Activated T-cell treated with anti-CD3 and anti-CD28 coated beads, Interleukin-2, amount 50 U/mL, for 24 hours (primary cell): ENCODE data around the gene SCGB3A1.

Experiments
- DNase-seq: peaks from one replicate; pipeline ENCODE4 v3.0.0-alpha.2; 2020
- H3K27ac Mint-ChIP-seq: 2 replicates; pipeline ENCODE4 v1.8.0; 2020; ENCODE audit warnings: mild to moderate bottlenecking, mixed read lengths
- H3K27me3 Mint-ChIP-seq: 2 replicates; pipeline ENCODE4 v1.8.0; 2020; ENCODE audit warnings: mixed read lengths
- H3K36me3 Mint-ChIP-seq: 2 replicates; pipeline ENCODE4 v1.8.0; 2020; ENCODE audit warnings: low read depth, mixed read lengths
- H3K4me1 Mint-ChIP-seq: 2 replicates; pipeline ENCODE4 v1.8.0; 2020; ENCODE audit warnings: low read depth, mixed read lengths
- H3K4me3 Mint-ChIP-seq: 2 replicates; pipeline ENCODE4 v1.8.0; 2020; ENCODE audit warnings: mild to moderate bottlenecking, moderate library complexity, mixed read lengths
- H3K9me3 Mint-ChIP-seq: 2 replicates; pipeline ENCODE4 v1.8.0; 2020; ENCODE audit warnings: mixed read lengths

Gene SCGB3A1

DNA sequence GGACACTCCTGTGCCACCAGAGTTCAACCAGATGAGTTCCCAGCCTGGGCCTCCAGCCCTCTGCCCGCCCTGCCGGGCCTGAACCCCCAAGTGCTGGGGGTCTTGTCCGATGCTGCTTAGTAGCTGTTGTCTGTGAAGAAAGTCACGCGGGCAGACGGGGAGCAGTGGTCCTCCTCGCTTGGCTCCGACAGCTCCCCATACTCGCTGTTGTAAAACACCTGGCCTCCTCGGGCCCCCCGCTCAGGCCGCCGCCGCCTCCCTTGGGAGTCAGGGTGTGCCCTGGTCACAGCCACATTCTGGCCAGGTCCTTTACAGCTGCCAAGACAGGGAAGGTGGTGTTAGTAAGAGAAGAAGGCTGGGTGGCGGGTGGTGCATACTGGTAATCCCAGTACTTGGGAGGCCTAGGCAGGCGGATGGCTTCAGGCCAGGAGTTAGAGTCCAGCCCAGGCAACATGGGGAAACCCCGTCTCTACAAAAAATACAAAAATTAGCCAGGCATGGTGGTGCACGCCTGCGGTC lies 11.8 kb upstream of the SCGB3A1 start:
- no peaks in the 10 kb centered on the region for H3K27me3 Mint-ChIP-seq
- DNase-seq, result no peak
- H3K36me3 Mint-ChIP-seq, result no peaks in the 10 kb centered on the region
- peaks cover 3% of the 10 kb centered on the region for H3K4me1 Mint-ChIP-seq
- no peak overlapping the region for H3K4me3 Mint-ChIP-seq
- no peak overlapping the region for H3K27ac Mint-ChIP-seq
- H3K9me3 Mint-ChIP-seq, result no peaks in the 10 kb centered on the region

DNA sequence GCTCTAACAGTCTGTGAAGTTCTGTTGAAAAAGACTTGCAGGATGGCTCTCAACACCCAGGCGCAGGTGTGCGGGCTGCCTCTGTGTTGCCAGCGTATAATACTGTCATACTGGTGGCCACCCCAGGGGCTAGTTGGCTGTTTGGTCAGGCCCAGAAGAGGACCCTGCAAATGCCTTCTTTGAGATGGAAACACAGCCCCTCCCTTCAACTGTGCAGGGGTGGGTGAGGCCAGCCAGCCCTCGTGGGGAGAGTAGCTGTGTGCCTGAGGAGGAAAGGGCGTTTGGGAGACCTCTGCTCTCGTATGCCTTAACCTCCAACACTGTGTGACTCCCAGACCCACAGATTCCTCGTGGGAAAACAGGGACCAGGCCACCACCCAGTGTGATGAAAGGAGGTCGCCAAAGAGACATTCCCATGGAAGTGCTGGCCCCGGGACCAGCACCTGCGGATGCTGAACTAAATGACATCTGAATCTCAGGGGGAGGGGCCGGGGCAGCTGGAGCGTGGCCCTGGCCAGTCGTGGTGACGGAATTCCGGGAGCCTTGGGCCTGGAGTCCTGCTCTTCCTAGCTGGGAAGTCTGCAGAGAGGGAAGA lies 11.3 kb upstream of the SCGB3A1 start:
- no peak for DNase-seq
- Mint-ChIP-seq H3K27ac (no peak overlapping the region), H3K36me3 (no peaks in the 10 kb centered on the region), H3K27me3 (no peaks in the 10 kb centered on the region), H3K4me3 (no peak overlapping the region), H3K4me1 (peaks cover 3% of the 10 kb centered on the region), H3K9me3 (no peaks in the 10 kb centered on the region)

DNA sequence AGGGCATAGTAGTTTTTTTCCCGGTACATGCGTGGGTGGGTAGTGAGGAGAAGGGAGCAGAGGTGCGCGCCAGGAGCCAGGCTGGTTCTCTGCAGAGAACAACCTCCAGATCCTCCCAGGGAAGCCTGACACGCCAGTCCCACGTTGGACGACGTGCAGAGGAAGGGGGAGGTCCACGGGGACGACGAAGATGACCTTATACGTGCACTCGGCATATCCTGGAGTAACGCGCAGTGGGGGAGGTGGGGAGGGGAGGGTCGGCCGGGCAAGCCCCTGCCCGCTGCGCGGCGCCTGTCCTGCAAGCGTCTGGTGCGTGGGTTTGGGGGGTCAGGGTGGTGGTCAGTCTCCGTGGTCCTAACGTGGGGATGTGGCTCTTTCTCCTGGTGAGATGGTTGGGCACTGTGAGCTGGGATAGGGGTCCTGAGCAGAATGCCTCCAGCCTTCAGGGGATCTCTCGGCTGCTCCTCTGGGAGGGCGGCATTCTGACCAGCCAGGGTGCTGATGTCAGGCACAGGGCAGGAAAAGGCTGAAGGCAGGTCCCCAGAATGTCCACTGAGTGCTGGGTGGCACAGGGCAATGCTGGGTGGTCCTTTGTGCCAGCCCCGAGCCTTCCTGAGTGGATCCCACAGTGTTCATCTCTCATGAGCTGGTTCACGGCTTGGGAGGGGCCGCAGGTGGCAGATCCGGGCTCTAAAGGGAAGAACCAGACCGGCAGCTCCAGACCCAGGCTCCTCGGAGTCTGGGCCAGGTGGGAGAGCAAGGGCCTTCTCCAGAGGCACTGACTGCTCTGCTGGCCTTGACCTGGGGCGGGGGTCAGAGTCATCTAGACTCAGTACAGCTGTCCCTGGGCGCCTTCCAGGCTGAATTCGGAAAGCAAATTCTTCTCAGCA lies 10.5 kb upstream of the SCGB3A1 start:
- Mint-ChIP-seq H3K36me3 (no peaks in the 10 kb centered on the region), H3K27ac (no peak overlapping the region), H3K9me3 (no peaks in the 10 kb centered on the region), H3K4me3 (no peak overlapping the region), H3K4me1 (peaks cover 3% of the 10 kb centered on the region), H3K27me3 (no peaks in the 10 kb centered on the region)
- DNase-seq, result no peak

DNA sequence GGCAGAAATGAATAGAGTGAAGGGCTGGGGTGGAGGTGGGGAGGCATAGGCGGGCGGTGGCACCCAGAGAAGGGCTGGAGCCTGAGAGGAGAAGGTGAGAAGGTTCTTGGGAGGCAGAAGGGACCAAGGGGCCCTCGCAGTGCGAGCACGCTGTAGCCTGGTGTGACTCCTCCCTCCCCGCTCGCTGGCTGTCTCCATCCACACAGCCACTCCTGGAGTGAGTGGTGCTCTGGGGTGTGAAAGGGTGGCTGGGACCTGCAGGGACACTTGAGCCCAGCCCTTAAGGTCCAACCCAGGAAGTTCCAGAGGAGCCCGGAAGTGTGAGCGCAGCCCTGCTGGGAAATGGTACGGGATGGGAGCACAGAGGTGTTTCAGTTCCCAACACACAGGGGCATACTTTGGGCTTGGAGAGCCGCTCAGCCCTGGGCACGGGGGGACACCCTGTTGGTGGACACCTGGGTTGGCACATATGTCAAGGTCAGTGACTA lies 9.3 kb upstream of the SCGB3A1 start:
- H3K36me3 Mint-ChIP-seq, result no peaks in the 10 kb centered on the region

DNA sequence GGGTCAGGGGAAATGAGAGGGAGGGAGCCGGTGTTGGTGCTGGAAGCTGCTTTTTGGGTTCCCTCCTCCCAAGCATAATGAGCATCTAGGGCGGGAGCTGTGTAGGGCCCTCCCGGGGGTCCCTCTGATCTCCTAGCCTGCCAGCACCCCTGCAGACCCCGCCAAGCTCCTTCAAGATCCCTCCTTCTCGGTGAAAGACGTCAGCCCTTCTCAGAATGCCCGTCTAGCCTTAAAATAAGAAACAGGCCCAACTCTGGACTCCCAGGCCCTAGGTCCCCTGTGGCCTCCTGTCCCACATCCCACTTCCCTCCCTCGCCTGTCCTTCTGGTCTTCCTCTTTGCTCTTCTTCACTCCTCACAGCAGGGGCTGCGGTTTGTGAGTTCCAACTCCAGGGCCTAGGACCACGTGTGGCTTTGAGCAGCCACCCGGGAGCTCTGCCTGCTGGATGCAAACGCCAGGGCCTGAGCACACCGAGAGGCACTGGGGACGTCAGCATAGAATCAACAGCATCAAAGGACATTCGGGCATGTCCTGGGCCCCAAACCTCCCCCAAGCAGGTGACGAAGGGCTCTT lies 8.8 kb upstream of the SCGB3A1 start:
- H3K4me1 Mint-ChIP-seq, result no peaks in the 10 kb centered on the region
- peak; percentile 23 for DNase-seq
- no peaks in the 10 kb centered on the region for H3K9me3 Mint-ChIP-seq
- no peak overlapping the region for H3K4me3 Mint-ChIP-seq
- no peaks in the 10 kb centered on the region for H3K27me3 Mint-ChIP-seq
- no peak overlapping the region for H3K27ac Mint-ChIP-seq
- no peaks in the 10 kb centered on the region for H3K36me3 Mint-ChIP-seq

More for the DNA sequence above, 9.3 kb upstream of the SCGB3A1 start:
- H3K27me3 Mint-ChIP-seq, result no peaks in the 10 kb centered on the region
- H3K9me3 Mint-ChIP-seq, result no peaks in the 10 kb centered on the region
- no peak overlapping the region for H3K27ac Mint-ChIP-seq
- H3K4me1 Mint-ChIP-seq, result no peaks in the 10 kb centered on the region
- no peak for DNase-seq
- H3K4me3 Mint-ChIP-seq, result no peak overlapping the region

DNA sequence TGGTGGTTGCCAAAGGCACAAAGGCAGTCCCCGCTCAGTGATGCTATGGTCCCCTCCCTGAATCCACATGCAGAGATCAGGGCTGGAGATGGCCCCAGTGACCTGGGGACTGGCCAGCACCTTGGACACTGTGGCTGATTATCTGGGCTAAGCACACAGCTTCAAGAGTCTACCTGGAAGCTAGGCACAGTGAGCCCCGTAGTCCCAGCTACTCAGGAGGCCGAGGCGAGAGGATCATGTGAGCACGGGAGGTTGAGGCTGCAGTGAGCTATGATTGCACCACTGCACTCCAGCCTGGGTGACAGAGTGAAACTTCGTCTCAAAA lies 8.3 kb upstream of the SCGB3A1 start:
- no peak overlapping the region for H3K27ac Mint-ChIP-seq
- no peaks in the 10 kb centered on the region for H3K27me3 Mint-ChIP-seq
- no peaks in the 10 kb centered on the region for H3K36me3 Mint-ChIP-seq
- H3K4me1 Mint-ChIP-seq, result no peaks in the 10 kb centered on the region
- no peak for DNase-seq
- H3K4me3 Mint-ChIP-seq, result no peak overlapping the region
- no peaks in the 10 kb centered on the region for H3K9me3 Mint-ChIP-seq

DNA sequence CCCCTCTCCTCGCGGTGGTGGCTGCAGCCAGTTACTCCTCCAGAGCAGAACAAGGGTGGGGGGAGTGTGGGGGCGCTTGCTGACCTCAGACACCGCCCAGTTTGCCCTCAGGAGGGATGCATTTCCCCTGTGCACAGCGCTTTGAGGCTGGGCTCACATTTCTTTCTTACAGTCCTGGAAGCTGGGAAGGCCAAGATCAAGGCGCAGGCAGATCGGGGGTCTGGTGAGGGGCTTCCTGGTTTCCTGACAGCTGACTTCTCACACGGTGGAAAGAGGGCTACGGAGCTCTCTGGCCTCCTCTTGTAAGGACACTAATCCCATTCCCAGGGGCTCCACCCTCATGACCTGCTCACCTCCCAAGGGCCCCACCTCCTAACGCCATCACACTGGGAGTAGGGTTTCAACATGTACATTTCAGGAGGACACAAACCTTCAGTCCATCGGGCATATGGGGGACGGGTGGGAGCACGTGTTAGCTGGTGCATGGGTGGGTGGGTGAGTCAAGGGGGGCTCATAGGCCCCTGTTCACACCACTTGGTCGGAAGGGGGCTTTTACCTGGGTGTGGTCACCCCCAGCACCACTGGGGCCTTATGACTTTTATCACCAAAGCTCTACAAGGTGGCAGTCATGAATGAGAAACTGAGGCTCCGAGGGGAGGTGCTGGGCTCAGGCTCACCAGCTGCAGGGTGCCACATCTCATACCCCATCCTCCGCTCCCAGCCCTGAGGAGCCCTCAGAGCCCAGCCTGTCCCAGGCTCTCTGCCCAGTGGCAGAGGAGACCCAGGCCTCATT lies 7.7 kb upstream of the SCGB3A1 start:
- H3K4me1 Mint-ChIP-seq, result no peaks in the 10 kb centered on the region
- no peak overlapping the region for H3K27ac Mint-ChIP-seq
- H3K9me3 Mint-ChIP-seq, result no peaks in the 10 kb centered on the region
- peak; percentile 20 for DNase-seq
- no peak overlapping the region for H3K4me3 Mint-ChIP-seq
- H3K36me3 Mint-ChIP-seq, result no peaks in the 10 kb centered on the region
- H3K27me3 Mint-ChIP-seq, result peaks cover 3% of the 10 kb centered on the region

DNA sequence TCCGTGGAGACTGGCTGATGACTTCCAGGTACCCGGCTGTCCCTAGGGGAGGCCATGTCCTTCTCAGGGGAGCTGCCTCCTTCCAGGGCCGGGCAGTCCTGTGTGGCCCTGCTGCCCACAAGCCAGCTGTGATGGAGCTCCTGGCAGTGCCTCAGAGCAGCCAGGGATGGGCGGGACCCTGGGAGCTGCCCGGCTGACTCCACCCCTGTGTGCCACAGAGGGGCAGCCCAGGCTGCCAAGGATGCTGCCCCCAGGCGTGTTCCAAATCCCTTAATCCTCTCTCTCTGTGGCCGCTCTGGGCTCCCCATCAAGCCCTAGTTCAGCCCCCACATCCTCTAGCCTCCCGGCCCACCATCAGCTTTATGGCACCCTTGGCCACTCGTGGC lies 7.0 kb upstream of the SCGB3A1 start:
- peak; percentile 20 for DNase-seq
- H3K9me3 Mint-ChIP-seq, result no peaks in the 10 kb centered on the region
- H3K27me3 Mint-ChIP-seq, result peaks cover 10% of the 10 kb centered on the region
- no peaks in the 10 kb centered on the region for H3K36me3 Mint-ChIP-seq
- H3K27ac Mint-ChIP-seq, result no peak overlapping the region
- H3K4me3 Mint-ChIP-seq, result no peak overlapping the region
- no peaks in the 10 kb centered on the region for H3K4me1 Mint-ChIP-seq

DNA sequence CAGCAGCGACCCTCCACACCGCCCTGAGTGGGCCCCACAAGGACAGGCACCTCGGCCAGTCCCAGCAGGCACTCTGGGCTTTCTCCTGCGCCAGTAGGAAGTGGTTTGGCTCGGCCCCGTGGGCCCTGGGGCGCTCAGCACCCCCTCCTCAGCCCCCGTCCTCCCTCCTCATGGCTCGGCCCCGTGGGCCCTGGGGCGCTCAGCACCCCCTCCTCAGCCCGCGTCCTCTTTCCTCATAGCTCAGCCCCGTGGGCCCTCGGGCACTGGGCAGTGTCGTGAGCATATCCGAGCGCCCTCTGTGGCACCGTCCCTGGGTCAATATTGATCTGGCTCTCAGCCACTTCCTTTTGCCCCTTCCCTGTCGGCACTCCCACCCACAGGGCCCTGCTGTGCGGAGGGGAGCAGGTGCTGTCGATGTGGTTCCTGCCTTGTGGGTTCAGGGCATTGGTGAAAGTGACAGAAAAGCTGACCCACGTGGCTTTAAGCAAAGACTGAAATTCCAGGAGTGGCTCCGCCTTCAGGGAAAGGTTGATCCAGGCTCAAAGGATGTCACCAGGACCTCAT lies 5.5 kb upstream of the SCGB3A1 start:
- H3K4me1 Mint-ChIP-seq, result peaks cover 4% of the 10 kb centered on the region
- no peak overlapping the region for H3K27ac Mint-ChIP-seq

DNA sequence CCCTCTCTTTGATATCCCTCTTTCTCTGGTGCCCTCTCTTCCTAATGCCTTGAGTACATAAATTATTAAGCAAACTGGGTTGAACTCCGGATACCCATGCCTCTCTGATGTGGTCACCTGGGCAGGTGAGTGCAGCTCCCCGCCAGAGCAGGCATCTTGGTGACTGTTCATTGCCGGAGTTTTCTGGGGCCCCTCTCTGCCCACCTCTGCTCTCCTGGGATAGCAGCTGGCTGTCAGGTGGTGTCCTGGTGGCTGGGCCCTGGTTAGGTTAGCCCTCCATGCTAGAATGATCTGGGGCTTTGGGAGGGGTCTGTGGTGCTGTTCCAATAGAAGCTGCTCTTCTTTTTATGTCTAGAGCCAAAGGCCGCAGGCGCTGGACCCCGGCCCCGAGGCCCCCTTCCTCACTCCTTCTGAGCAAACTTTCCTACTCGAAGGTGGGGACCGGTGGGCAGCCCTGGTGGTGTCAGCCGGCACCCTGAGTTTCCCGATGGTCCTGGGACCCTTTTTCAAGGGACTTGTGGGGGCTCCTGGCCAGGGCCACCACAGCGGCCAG lies 4.9 kb upstream of the SCGB3A1 start:
- peaks cover 24% of the 10 kb centered on the region for H3K27me3 Mint-ChIP-seq
- peaks cover 4% of the 10 kb centered on the region for H3K4me1 Mint-ChIP-seq
- H3K9me3 Mint-ChIP-seq, result no peaks in the 10 kb centered on the region
- no peak overlapping the region for H3K27ac Mint-ChIP-seq
- DNase-seq, result peak; percentile 19
- no peak overlapping the region for H3K4me3 Mint-ChIP-seq
- no peaks in the 10 kb centered on the region for H3K36me3 Mint-ChIP-seq

More for the DNA sequence above, 5.5 kb upstream of the SCGB3A1 start:
- Mint-ChIP-seq H3K9me3 (no peaks in the 10 kb centered on the region), H3K27me3 (peaks cover 24% of the 10 kb centered on the region), H3K36me3 (no peaks in the 10 kb centered on the region), H3K4me3 (no peak overlapping the region)
- no peak for DNase-seq

DNA sequence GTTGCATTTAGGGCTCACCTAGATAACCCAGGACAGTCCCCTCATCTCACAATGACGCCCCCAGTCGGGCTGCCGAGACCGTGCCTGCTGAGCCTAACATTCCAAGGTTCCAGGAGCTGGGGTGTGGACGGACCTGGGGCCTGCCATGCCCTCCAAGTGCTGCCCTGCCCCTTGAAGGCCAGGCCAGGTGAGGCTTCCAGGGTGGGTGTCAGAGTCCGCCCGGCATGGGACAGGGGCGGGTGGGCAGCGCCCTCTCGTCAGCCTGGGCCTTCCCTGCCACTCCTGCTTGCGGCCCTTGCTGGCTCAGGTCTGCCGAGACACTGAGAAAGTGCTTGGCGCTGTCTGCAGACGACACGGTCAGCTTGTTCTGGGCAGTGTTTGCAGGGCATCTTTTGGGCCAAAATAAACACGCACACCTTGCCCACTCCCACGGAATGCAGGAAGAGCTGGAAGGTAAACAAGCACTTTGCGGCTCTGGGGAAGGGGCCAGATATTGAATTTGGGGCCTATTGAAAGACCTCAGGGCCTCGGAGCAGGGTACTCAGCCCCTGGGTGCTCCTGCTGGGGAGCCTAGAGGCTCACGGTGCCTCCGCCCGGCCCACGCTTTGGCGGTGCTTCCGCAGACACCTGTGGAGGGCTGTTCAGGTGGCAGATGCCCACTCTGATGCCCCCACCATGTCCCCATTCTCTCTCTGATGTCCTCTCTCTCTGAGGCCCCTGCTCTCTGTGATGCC lies 4.2 kb upstream of the SCGB3A1 start:
- no peaks in the 10 kb centered on the region for H3K9me3 Mint-ChIP-seq
- no peaks in the 10 kb centered on the region for H3K36me3 Mint-ChIP-seq
- H3K4me3 Mint-ChIP-seq, result no peak overlapping the region
- DNase-seq, result no peak
- H3K4me1 Mint-ChIP-seq, result peaks cover 4% of the 10 kb centered on the region
- no peak overlapping the region for H3K27ac Mint-ChIP-seq
- peaks cover 24% of the 10 kb centered on the region for H3K27me3 Mint-ChIP-seq

DNA sequence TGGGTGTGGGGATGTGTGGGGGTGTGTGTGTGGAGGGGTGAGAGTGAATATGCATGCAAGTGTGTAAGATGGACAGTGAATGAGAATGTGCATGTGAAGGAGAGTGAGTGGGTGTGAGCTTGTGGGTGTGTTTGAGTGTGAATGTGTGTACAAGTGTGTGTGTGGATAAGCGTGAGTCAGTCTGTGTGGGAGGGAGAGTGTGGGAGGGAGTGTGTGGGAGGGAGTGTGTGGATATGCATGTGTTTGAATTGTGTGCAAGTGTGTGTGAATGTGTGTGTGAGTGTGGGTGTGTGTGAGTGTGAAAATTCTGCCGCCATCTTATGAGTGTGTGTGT lies 3.7 kb upstream of the SCGB3A1 start:
- H3K4me3 Mint-ChIP-seq, result no peak overlapping the region
- H3K9me3 Mint-ChIP-seq, result no peaks in the 10 kb centered on the region
- no peak overlapping the region for H3K27ac Mint-ChIP-seq
- peaks cover 24% of the 10 kb centered on the region for H3K27me3 Mint-ChIP-seq
- peaks cover 4% of the 10 kb centered on the region for H3K4me1 Mint-ChIP-seq
- no peak for DNase-seq
- no peaks in the 10 kb centered on the region for H3K36me3 Mint-ChIP-seq

DNA sequence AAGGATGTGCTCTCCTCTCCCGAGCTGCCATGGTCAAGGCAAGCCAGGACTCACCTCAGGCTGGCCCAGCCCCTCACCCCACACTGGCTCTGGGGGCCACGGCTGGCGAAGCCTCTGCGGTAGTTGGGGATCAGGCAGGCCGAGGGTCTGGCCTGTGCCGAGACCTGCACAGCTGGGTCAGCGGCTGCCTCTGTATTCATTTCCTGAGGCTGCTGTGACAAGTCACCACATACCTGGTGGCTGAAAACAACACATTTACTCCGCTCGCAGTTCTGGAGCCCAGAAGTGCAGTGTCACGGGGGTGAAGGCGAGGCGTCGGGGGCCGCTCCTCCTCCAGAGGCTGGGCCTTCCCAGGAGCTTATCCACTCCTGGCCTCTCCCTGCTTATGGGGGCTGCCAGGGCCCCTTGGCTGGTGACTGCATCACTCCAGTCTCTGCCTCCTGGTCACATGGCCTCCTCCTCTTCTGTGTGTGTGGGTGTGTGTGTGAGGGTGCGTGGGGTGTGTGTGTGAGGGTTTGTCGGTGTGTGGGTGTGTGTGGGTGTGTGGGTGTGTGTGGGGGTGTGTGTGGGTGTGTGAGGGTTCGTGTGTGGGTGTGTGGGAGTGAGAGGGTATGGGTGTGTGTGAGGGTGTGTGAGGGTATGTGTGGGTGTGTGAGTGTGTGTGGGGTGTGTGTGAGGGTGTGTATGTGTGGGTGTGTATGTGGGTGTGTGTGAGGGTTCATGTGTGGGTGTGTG lies 3.2 kb upstream of the SCGB3A1 start:
- H3K4me1 Mint-ChIP-seq, result peaks cover 8% of the 10 kb centered on the region

More for the DNA sequence above, 3.2 kb upstream of the SCGB3A1 start:
- H3K27ac Mint-ChIP-seq, result peak overlapping the region; percentile 30
- H3K36me3 Mint-ChIP-seq, result no peaks in the 10 kb centered on the region
- no peaks in the 10 kb centered on the region for H3K9me3 Mint-ChIP-seq
- DNase-seq, result no peak
- no peak overlapping the region for H3K4me3 Mint-ChIP-seq
- H3K27me3 Mint-ChIP-seq, result peaks cover 30% of the 10 kb centered on the region
